Uterus (tissue), 2 donors: Measurements from ENCODE around the gene CFC1B.
"Not testable (repeated sequence)": the region's sequence is repeated elsewhere in the genome, so short reads cannot be mapped to it uniquely, and the experiment has no call there.

Source experiments
- CTCF ChIP-seq, 4 experiments: fragments of 200-600 bp in 2 of 4; fragments of 450-650 bp in 2 of 4; sonication (generic) in 2 of 4; IDR thresholded peaks; one replicate each; pipeline ENCODE4 v1.5.1; 2016 to 2019; ENCODE audit warnings: antibody characterized with exemption in 4 of 4, mild to moderate bottlenecking in 2 of 4, moderate library complexity in 1 of 4
- POLR2A ChIP-seq, 2 donors: fragments of 450-650 bp; IDR thresholded peaks; one replicate each; pipeline ENCODE4 v1.6.1; 2016; ENCODE audit warnings: antibody characterized with exemption in 2 of 2, mild to moderate bottlenecking in 1 of 2, moderate library complexity in 1 of 2

GRCh38 chr2:130574230-130574629 is 53.2 kb downstream of the CFC1B start:
- TF ChIP-seq CTCF, POLR2A (IDR thresholded peaks at IDR 0.05): not testable (repeated sequence)
